Panc1 (cell line): ENCODE results near the gene SSUH2. TPM values are rescaled to one million over a fixed set of nuclear protein-coding genes. Genes with fewer than 3 reads are reported as not detected.

Experiments
- ATAC-seq: fragments of 200-7000 bp; cut with Tn5 transposase; 2 replicates; pipeline ENCODE4 v1.9.1; 2020; ENCODE audit warnings: mild to moderate bottlenecking, moderate library complexity
- BruUV-seq: library from RNA; stranded (reverse); fragments of 400-500 nt; replicated peaks from 2 replicates; lab custom pipeline; 2021; lab: Mats Ljungman, UMichigan
- CTCF ChIA-PET: fragments of 300-600 bp; sonication (Branson Sonifier 250); formaldehyde crosslinking; loops from one replicate; lab custom pipeline; 2022; ENCODE audit warnings: antibody characterized with exemption; lab: Charles Lee
- POLR2A ChIA-PET: fragments of 300-600 bp; sonication (Branson Sonifier 250); formaldehyde crosslinking; loops from one replicate; lab custom pipeline; 2022; ENCODE audit warnings: antibody characterized with exemption; lab: Charles Lee
- DNase-seq: peaks from one replicate; pipeline ENCODE4 v3.0.0-alpha.2; 2010; ENCODE audit warnings: low read depth, low spot score
- H3K27ac ChIP-seq: 2 replicates; pipeline ENCODE4 v1.5.1; 2011; ENCODE audit warnings: mild to moderate bottlenecking, low read length, inconsistent platforms
- H3K27me3 ChIP-seq: fragments of 200-500 bp; sonication (Bioruptor generic); 2 replicates; pipeline ENCODE4 v1.6.0; 2014; ENCODE audit warnings: low read length, inconsistent platforms; ENCODE audit not compliant: control insufficient read depth, insufficient read depth
- H3K36me3 ChIP-seq: fragments of 200-500 bp; sonication (Bioruptor generic); 2 replicates; pipeline ENCODE4 v1.5.1; 2014; ENCODE audit warnings: inconsistent platforms, mild to moderate bottlenecking, low read length, moderate library complexity; ENCODE audit not compliant: control insufficient read depth, insufficient read depth
- H3K4me1 ChIP-seq: 2 replicates; pipeline ENCODE4 v1.5.1; 2011; ENCODE audit warnings: inconsistent platforms, mild to moderate bottlenecking, low read length, moderate library complexity; ENCODE audit not compliant: control insufficient read depth, insufficient read depth
- H3K4me3 ChIP-seq, 2 experiments: 2 replicates each; pipeline ENCODE4 v1.5.1; 2011 to 2012; ENCODE audit warnings: low read depth in 2 of 2, low read length in 2 of 2, mild to moderate bottlenecking in 2 of 2, inconsistent platforms in 1 of 2, moderate library complexity in 1 of 2
- H3K9me3 ChIP-seq: fragments of 200-500 bp; sonication (Bioruptor generic); 2 replicates; pipeline ENCODE4 v1.5.1; 2014; ENCODE audit warnings: low read depth, mild to moderate bottlenecking, inconsistent platforms, low read length, moderate library complexity; ENCODE audit not compliant: control insufficient read depth, insufficient read depth
- CTCF ChIP-seq: fragments of 450-650 bp; IDR thresholded peaks from 2 replicates; pipeline ENCODE4 v1.5.1; 2017; ENCODE audit warnings: mild to moderate bottlenecking
- POLR2AphosphoS5 ChIP-seq: IDR thresholded peaks from 2 replicates; pipeline ENCODE4 v1.6.1; 2012; ENCODE audit warnings: mild to moderate bottlenecking, low read depth, low read length, moderate library complexity
- REST ChIP-seq, 2 experiments: IDR thresholded peaks; 2 replicates each; pipeline ENCODE4 v1.6.1; 2011 to 2012; ENCODE audit warnings: low read depth in 2 of 2, control low read depth in 1 of 2, low read length in 1 of 2, mild to moderate bottlenecking in 1 of 2, moderate library complexity in 1 of 2; ENCODE audit not compliant: insufficient read depth in 1 of 2
- SIN3A ChIP-seq: IDR thresholded peaks from 2 replicates; pipeline ENCODE4 v1.6.1; 2012; ENCODE audit warnings: low read depth, mild to moderate bottlenecking, low read length, moderate library complexity, borderline replicate concordance; ENCODE audit not compliant: insufficient read depth
- TCF7L2 ChIP-seq: IDR thresholded peaks from 2 replicates; pipeline ENCODE4 v1.6.1; 2011; ENCODE audit warnings: mild to moderate bottlenecking, low read depth, low read length, inconsistent platforms
- in situ Hi-C: cut with HindIII; loops from 2 replicates; pipeline ENCODE4 v1.10.0; 2016; ENCODE audit warnings: low sequenced_read_pairs, low pct_unique_long_range_greater_than_20kb
- intact Hi-C: fragments of 100-400 bp; cut with micrococcal nuclease; formaldehyde crosslinking; loops from one replicate; pipeline ENCODE4 v1.10.0; 2022; ENCODE audit not compliant: unreplicated experiment
- total RNA-seq: library from RNA; stranded (reverse); gene quantifications from one replicate; pipeline ENCODE4 v1.2.1, GENCODE V29; 2021; ENCODE audit not compliant: unreplicated experiment

Gene SSUH2
- total RNA-seq, 1 experiment from 2014 or later, result not detected

- ATAC-seq (no peak), DNase-seq (no peak)
- ChIA-PET CTCF (no interaction called here), POLR2A (no interaction called here)
- Histone ChIP-seq H3K4me3 (no peak overlapping the region), H3K27me3 (no peaks in the 10 kb centered on the region), H3K27ac (no peak overlapping the region), H3K4me1 (no peaks in the 10 kb centered on the region), H3K9me3 (no peaks in the 10 kb centered on the region), H3K36me3 (no peaks in the 10 kb centered on the region)
- in situ Hi-C loops (no loop called here), intact Hi-C loops (no loop called here)
- BruUV-seq, result no TSS peak
- no peak for TF ChIP-seq REST (IDR thresholded peaks at IDR 0.05; ENCODE audit: insufficient read depth in 1 of 2, low read depth in 2 of 2, low read length in 1 of 2)
- TF ChIP-seq TCF7L2, result no peak
- no peak for TF ChIP-seq CTCF
- no peak for TF ChIP-seq POLR2AphosphoS5
- no peak for TF ChIP-seq SIN3A
These were observed 68.2 kb downstream of the SSUH2 start for GRCh38 chr3:8576436-8576835.

- H3K4me1 ChIP-seq, result no peaks in the 10 kb centered on the region
- no peaks in the 10 kb centered on the region for H3K36me3 ChIP-seq
- intact Hi-C loops (no loop called here), in situ Hi-C loops (no loop called here)
- H3K9me3 ChIP-seq, result no peaks in the 10 kb centered on the region
- peak; percentile 30; the same call in 1 of the 2 replicates for ATAC-seq
- H3K27ac ChIP-seq, result no peak overlapping the region
- no peak overlapping the region for H3K4me3 ChIP-seq
- TF ChIP-seq CTCF, result no peak
- TF ChIP-seq TCF7L2, result no peak
- no peak for TF ChIP-seq SIN3A
- no peak for TF ChIP-seq POLR2AphosphoS5
- no peak for TF ChIP-seq REST (IDR thresholded peaks at IDR 0.05; ENCODE audit: insufficient read depth in 1 of 2, low read depth in 2 of 2, low read length in 1 of 2)
- no peak for DNase-seq
- CTCF ChIA-PET, result interaction anchor here (0.5 kb wide), 1 partner anchor 33 kb away, joined by 7 read pairs; no protein-coding TSS in a partner anchor
- BruUV-seq, result no TSS peak
- H3K27me3 ChIP-seq, result no peaks in the 10 kb centered on the region
- POLR2A ChIA-PET, result no interaction called here
These were observed 69.1 kb downstream of the SSUH2 start for GRCh38 chr3:8575364-8576104.
